ENCODE results near the gene ZSWIM8. TPM values are rescaled to one million over a fixed set of nuclear protein-coding genes. Genes with fewer than 3 reads are reported as not detected.

Gene ZSWIM8
- total RNA-seq, 1 donor from 2014 or later = 123 TPM

GRCh38 chr10:73743905-73744663, 41.3 kb upstream of the ZSWIM8 start, which contains the start of gene SEC24C:
Gene SEC24C (plus strand): TSS chr10:73744372. CDS start chr10:73746833, 2,461 bp downstream.
- peaks cover 0 to 23% of the 10 kb centered on the region in 2 donors for H3K36me3 ChIP-seq
- TF ChIP-seq CTCF (IDR thresholded peaks at IDR 0.05) (no peak), POLR2AphosphoS5 (IDR thresholded peaks at IDR 0.05; ENCODE audit: insufficient read depth in 1 of 2, low read depth in 1 of 2) (peak; percentile 97 to 100), POLR2A (IDR thresholded peaks at IDR 0.05) (peak in 1 of 2 donors; percentile 55)
- peak in 1 of 2 donors; percentile 97 for DNase-seq (ENCODE audit: extremely low spot score in 2 of 2)

GRCh38 chr10:73744664-73744975, 40.8 kb upstream of the ZSWIM8 start:
- H3K27me3 ChIP-seq = no peaks in the 10 kb centered on the region
- H3K9me3 ChIP-seq = no peaks in the 10 kb centered on the region
- H3K36me3 ChIP-seq = peaks cover 0 to 28% of the 10 kb centered on the region in 2 donors
- H3K4me1 ChIP-seq = peaks cover 54% of the 10 kb centered on the region
- H3K4me3 ChIP-seq = peak overlapping the region; percentile 88 to 90
- intact Hi-C loops (cut with DNase I) = no loop called here
- H3K27ac ChIP-seq = peak overlapping the region; percentile 86
- TF ChIP-seq POLR2AphosphoS5 (IDR thresholded peaks at IDR 0.05; ENCODE audit: insufficient read depth in 1 of 2, low read depth in 1 of 2) = no peak
- no peak for TF ChIP-seq POLR2A (IDR thresholded peaks at IDR 0.05)
- no peak for TF ChIP-seq CTCF (IDR thresholded peaks at IDR 0.05)
- no peak for DNase-seq (ENCODE audit: extremely low spot score in 2 of 2)

More at GRCh38 chr10:73743905-73744663, 41.3 kb upstream of the ZSWIM8 start, which contains the start of gene SEC24C:
- intact Hi-C loops (cut with DNase I) = no loop called here
- Histone ChIP-seq H3K9me3 (no peaks in the 10 kb centered on the region), H3K4me1 (peaks cover 49% of the 10 kb centered on the region), H3K4me3 (peak within 1 kb of the TSS; percentile 88 to 90), H3K27ac (peak within 1 kb of the TSS; percentile 86), H3K27me3 (no peaks in the 10 kb centered on the region)

DNA sequence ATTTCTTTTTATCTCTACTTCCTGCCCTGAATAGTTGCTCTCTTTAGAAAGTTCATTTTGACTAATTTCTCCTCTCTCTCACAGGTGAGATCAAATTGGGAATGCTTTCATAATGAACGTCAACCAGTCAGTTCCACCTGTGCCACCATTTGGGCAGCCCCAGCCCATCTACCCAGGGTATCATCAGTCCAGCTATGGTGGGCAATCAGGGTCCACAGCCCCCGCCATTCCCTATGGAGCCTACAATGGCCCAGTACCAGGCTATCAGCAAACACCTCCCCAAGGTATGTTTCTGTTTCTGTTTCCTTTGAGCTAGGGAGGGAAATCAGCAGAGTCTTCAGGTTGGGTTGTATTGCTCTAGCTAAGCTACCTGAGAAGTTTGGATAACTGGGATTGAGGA, 38.7 kb upstream of the ZSWIM8 start:
- H3K4me3 ChIP-seq = no peak overlapping the region
- H3K27ac ChIP-seq = no peak overlapping the region
- TF ChIP-seq CTCF (IDR thresholded peaks at IDR 0.05) (no peak), POLR2A (IDR thresholded peaks at IDR 0.05) (no peak), POLR2AphosphoS5 (IDR thresholded peaks at IDR 0.05; ENCODE audit: insufficient read depth in 1 of 2, low read depth in 1 of 2) (no peak)
- no peak for DNase-seq (ENCODE audit: extremely low spot score in 2 of 2)
- H3K27me3 ChIP-seq = no peaks in the 10 kb centered on the region
- peaks cover 61% of the 10 kb centered on the region for H3K4me1 ChIP-seq
- H3K36me3 ChIP-seq = peaks cover 0 to 39% of the 10 kb centered on the region in 2 donors
- H3K9me3 ChIP-seq = no peaks in the 10 kb centered on the region
- intact Hi-C loops (cut with DNase I) = no loop called here

DNA sequence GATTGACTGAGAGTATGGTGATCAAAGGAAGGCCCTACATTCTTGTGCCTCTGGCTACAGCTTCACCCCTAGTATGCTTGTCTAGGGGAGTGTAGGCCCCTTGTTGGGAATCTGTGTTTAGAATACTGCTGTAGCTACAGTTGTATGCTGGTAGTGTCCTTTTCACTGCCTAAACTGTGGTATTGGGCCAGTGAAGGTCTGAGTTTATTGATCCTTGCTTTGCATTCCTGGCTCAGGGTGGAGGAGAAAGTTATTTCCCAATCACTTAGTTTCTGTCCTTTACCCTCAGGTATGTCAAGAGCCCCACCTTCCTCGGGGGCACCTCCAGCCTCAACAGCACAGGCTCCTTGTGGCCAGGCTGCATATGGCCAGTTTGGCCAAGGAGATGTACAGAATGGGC, 34.6 kb upstream of the ZSWIM8 start:
- H3K4me3 ChIP-seq = no peak overlapping the region
- no peak for DNase-seq (ENCODE audit: extremely low spot score in 2 of 2)
- no peaks in the 10 kb centered on the region for H3K9me3 ChIP-seq
- peaks cover 32% of the 10 kb centered on the region for H3K4me1 ChIP-seq
- H3K36me3 ChIP-seq = peaks cover 2 to 73% of the 10 kb centered on the region in 2 donors
- no peak for TF ChIP-seq POLR2A (IDR thresholded peaks at IDR 0.05)
- no peak for TF ChIP-seq POLR2AphosphoS5 (IDR thresholded peaks at IDR 0.05; ENCODE audit: insufficient read depth in 1 of 2, low read depth in 1 of 2)
- TF ChIP-seq CTCF (IDR thresholded peaks at IDR 0.05) = no peak
- intact Hi-C loops (cut with DNase I) = no loop called here
- H3K27ac ChIP-seq = no peak overlapping the region
- no peaks in the 10 kb centered on the region for H3K27me3 ChIP-seq

- Histone ChIP-seq H3K27me3 (no peaks in the 10 kb centered on the region), H3K27ac (no peak overlapping the region), H3K9me3 (no peaks in the 10 kb centered on the region), H3K4me3 (no peak overlapping the region), H3K4me1 (no peaks in the 10 kb centered on the region), H3K36me3 (peaks cover 2 to 59% of the 10 kb centered on the region in 2 donors)
- TF ChIP-seq CTCF (IDR thresholded peaks at IDR 0.05) = no peak
- DNase-seq (ENCODE audit: extremely low spot score in 2 of 2) = no peak
- intact Hi-C loops (cut with DNase I) = no loop called here
Measured at GRCh38 chr10:73756183-73756582, 29.2 kb upstream of the ZSWIM8 start.
